G401.6 (cell line): Measurements from ENCODE around the gene MAP3K8.
"Not testable (repeated sequence)": the region's sequence is repeated elsewhere in the genome, so short reads cannot be mapped to it uniquely, and the experiment has no call there.

ENCODE experiments used
- FAIRE-seq: peaks from 2 replicates; lab custom pipeline; 2012; peaks lifted over from hg19 to GRCh38; lab: Jason Lieb, UNC

Gene MAP3K8

GRCh38 chr10:30447125-30447799 is 13.3 kb downstream of the MAP3K8 start:
- no peak for FAIRE-seq

- no peak for FAIRE-seq
Measured at GRCh38 chr10:30448092-30448491, 14.1 kb downstream of the MAP3K8 start.

GRCh38 chr10:30453764-30454527 is 20.0 kb downstream of the MAP3K8 start:
- no peak for FAIRE-seq

- FAIRE-seq = no peak
Measured at GRCh38 chr10:30454744-30455510, 20.9 kb downstream of the MAP3K8 start.

- no peak for FAIRE-seq
Measured at GRCh38 chr10:30455816-30456215, 21.8 kb downstream of the MAP3K8 start.

- no peak for FAIRE-seq
Measured at GRCh38 chr10:30456266-30456665, 22.3 kb downstream of the MAP3K8 start.

- no peak for FAIRE-seq
Measured at GRCh38 chr10:30459283-30459682, 25.3 kb downstream of the MAP3K8 start.

- no peak for FAIRE-seq
Measured at GRCh38 chr10:30460121-30460520, 26.1 kb downstream of the MAP3K8 start.

GRCh38 chr10:30462513-30462912 is 28.5 kb downstream of the MAP3K8 start:
- no peak for FAIRE-seq

GRCh38 chr10:30463944-30464451 is 30.0 kb downstream of the MAP3K8 start:
- FAIRE-seq = no peak

- no peak for FAIRE-seq
Measured at GRCh38 chr10:30464675-30465074, 30.7 kb downstream of the MAP3K8 start.

- no peak for FAIRE-seq
Measured at GRCh38 chr10:30466445-30466844, 32.5 kb downstream of the MAP3K8 start.

- no peak for FAIRE-seq
Measured at GRCh38 chr10:30467651-30468338, 33.8 kb downstream of the MAP3K8 start.

GRCh38 chr10:30472414-30473155 is 38.6 kb downstream of the MAP3K8 start:
- FAIRE-seq = no peak

GRCh38 chr10:30475515-30475914 is 41.5 kb downstream of the MAP3K8 start:
- FAIRE-seq = not testable (repeated sequence)

- no peak for FAIRE-seq
Measured at GRCh38 chr10:30476511-30477155, 42.6 kb downstream of the MAP3K8 start.

- not testable (repeated sequence) for FAIRE-seq
Measured at GRCh38 chr10:30479513-30479912, 45.5 kb downstream of the MAP3K8 start.

GRCh38 chr10:30481603-30482002 is 47.6 kb downstream of the MAP3K8 start:
- FAIRE-seq = no peak

- no peak for FAIRE-seq
Measured at GRCh38 chr10:30488316-30488715, 54.3 kb downstream of the MAP3K8 start.

- no peak for FAIRE-seq
Measured at GRCh38 chr10:30489346-30489745, 55.4 kb downstream of the MAP3K8 start.
